Bronchial epithelial cell (primary cell): ENCODE measurements around the gene FSCN2. TPM values are rescaled to one million over a fixed set of nuclear protein-coding genes. Genes with fewer than 3 reads are reported as not detected.

Source experiments
- DNase-seq: peaks from one replicate; pipeline ENCODE4 v3.0.0-alpha.2; 2010; ENCODE audit warnings: low read depth
- FAIRE-seq: peaks from 2 replicates; lab custom pipeline; 2011; peaks lifted over from hg19 to GRCh38; lab: Jason Lieb, UNC
- H3K27me3 ChIP-seq: 2 replicates; pipeline ENCODE4 v1.5.1; 2011; ENCODE audit warnings: low read length; ENCODE audit not compliant: control insufficient read depth, insufficient read depth
- H3K36me3 ChIP-seq: 2 replicates; pipeline ENCODE4 v1.5.1; 2011; ENCODE audit warnings: low read length; ENCODE audit not compliant: control insufficient read depth, insufficient read depth
- H3K4me3 ChIP-seq: 2 replicates; pipeline ENCODE4 v1.5.1; 2011; ENCODE audit warnings: mild to moderate bottlenecking, low read depth, low read length, control low read depth
- total RNA-seq: library from RNA; depleted of rRNA; stranded (reverse); fragments of >200 nt; gene quantifications from 2 replicates; pipeline ENCODE4 v1.2.1, GENCODE V29; 2014
- TF ChIP-seq, protein P1 (sequence below): IDR thresholded peaks from 2 replicates; pipeline ENCODE4 v1.5.1; 2011; ENCODE audit warnings: mild to moderate bottlenecking, moderate library complexity, low read length, control low read depth, inconsistent platforms; ENCODE audit not compliant: insufficient read depth, severe bottlenecking

FSCN2 gene
- total RNA-seq, 1 donor from 2014 or later = 1.3 TPM

DNA sequence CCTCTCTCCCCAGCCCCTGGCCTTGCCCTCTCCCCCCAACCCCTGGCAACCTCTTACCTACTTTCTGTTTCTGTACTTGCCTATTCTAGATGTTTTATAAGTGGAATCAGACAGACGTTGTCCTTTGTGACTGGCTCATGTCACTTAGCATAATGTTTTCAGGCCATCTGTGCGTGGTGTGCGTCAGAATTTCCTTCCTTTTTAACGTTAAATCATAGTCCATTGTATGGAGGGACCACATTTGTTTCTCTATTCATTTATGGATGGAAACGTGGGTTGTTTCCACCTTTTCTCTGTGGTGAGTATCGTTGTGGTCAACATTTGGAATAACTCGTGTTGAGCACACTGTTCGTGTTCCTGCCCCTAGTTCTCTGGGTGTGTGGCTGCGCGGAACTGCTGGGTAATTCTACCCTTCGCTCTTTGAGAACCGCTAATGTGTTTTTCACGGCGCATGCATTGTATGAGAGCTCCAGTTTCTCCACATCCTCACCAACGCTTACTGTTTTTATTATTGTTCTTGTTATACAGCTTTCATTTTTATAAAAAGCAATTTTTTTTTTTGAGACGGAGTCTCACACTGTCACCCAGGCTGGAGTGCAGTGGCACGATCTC lies 41.9 kb upstream of the FSCN2 start:
- DNase-seq (no peak), FAIRE-seq (no peak)
- TF ChIP-seq, protein P1, sequence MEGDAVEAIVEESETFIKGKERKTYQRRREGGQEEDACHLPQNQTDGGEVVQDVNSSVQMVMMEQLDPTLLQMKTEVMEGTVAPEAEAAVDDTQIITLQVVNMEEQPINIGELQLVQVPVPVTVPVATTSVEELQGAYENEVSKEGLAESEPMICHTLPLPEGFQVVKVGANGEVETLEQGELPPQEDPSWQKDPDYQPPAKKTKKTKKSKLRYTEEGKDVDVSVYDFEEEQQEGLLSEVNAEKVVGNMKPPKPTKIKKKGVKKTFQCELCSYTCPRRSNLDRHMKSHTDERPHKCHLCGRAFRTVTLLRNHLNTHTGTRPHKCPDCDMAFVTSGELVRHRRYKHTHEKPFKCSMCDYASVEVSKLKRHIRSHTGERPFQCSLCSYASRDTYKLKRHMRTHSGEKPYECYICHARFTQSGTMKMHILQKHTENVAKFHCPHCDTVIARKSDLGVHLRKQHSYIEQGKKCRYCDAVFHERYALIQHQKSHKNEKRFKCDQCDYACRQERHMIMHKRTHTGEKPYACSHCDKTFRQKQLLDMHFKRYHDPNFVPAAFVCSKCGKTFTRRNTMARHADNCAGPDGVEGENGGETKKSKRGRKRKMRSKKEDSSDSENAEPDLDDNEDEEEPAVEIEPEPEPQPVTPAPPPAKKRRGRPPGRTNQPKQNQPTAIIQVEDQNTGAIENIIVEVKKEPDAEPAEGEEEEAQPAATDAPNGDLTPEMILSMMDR = no peak
- H3K27me3 ChIP-seq = peaks cover 10% of the 10 kb centered on the region
- H3K36me3 ChIP-seq = no peaks in the 10 kb centered on the region
- no peak overlapping the region for H3K4me3 ChIP-seq

DNA sequence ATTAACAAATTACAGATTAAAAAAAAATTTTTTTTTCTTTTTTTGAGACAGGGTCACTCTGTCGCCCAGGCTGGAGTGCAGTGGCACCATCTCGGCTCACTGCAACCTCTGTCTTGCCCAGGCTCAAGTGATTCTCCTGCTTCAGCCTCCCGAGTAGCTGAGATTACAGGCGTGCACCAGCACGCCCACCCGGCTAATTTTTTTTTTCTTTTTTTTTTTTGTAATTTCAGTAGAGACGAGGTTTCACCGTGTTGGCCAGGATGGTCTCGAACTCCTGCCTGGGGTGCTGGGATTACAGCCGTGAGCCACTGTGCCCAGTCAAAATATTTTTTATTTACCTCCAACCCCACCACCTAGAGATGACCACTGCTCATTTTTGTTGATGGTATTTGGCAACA lies 41.1 kb upstream of the FSCN2 start:
- H3K4me3 ChIP-seq = no peak overlapping the region

DNA sequence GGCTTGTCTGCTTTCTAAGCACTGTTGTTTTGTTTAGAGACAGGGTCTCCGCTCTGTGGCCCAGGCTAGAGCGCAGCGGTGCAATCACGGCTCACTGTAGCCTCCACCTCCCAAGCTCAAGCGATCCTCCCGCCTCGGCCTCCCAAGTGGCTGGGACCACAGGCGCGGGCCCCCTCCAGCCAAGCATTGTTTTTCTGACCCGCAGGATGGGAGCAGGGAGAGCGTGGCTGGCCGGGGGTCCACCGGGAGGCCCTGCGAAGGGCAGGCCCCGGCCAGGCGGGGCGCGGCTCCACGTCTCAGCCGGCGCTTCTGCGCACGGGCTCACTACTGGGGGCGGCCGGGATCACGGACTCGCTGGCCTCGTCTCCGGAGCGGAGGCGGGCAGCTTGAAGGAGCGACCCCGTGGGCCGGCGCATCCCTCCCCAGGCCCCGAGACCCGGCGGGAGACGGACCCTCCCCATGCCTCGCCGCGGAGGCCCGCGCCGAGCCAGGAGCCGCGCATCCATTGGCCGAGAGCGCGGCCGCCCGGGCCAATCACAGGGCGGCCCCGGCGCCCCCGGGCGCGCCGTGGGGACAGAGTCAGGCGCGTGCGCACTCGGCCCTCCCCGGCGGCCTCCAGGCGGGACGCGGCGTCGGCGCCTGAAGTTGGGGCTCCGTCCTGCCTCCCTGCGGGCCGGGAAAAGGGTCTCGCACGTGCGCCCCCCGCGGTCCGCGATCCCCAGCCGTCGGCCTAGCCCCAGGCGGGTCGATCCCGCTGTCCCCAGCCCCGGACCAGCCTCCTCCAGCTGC lies 40.5 kb upstream of the FSCN2 start:
- Histone ChIP-seq H3K36me3 (no peaks in the 10 kb centered on the region), H3K27me3 (peaks cover 5% of the 10 kb centered on the region), H3K4me3 (peak overlapping the region; percentile 67)
- TF ChIP-seq, protein P1 = no peak
- DNase-seq (no peak), FAIRE-seq (no peak)

More for the DNA sequence above, 41.1 kb upstream of the FSCN2 start:
- Histone ChIP-seq H3K36me3 (no peaks in the 10 kb centered on the region), H3K27me3 (peaks cover 7% of the 10 kb centered on the region)
- TF ChIP-seq, protein P1 = no peak
- FAIRE-seq (no peak), DNase-seq (no peak)

DNA sequence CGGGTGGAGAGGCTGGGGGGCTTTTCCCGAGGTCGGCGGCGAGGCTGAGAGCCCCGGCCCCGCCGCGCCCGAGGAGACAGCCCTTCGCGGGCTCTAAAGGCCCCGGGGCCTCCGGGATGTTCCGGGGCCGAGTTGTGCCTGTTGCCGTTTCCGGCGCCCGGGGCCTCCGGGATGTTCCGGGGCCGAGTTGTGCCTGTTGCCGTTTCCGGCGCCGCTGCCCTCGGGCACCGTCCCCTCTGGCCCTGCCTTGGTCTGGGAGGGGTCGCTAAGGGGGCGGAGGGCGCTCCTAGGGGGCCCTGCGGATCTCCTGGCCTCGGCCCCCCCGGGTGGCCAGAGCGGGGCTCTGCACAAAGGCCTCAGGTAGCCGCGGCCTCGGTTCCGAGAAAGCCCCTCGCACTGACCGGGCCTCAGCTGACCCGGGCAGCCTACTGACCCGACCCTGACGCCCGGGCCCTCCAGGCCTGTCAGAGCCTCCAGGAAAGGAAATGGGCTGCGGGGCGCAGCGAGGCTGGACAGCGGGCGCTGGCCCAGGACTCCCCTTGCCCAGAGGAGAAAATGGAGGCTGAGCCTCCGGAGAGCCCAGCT lies 39.8 kb upstream of the FSCN2 start:
- FAIRE-seq (no peak), DNase-seq (no peak)
- TF ChIP-seq, protein P1 = no peak
- no peaks in the 10 kb centered on the region for H3K36me3 ChIP-seq
- peaks cover 7% of the 10 kb centered on the region for H3K27me3 ChIP-seq
- peak overlapping the region; percentile 67 for H3K4me3 ChIP-seq

DNA sequence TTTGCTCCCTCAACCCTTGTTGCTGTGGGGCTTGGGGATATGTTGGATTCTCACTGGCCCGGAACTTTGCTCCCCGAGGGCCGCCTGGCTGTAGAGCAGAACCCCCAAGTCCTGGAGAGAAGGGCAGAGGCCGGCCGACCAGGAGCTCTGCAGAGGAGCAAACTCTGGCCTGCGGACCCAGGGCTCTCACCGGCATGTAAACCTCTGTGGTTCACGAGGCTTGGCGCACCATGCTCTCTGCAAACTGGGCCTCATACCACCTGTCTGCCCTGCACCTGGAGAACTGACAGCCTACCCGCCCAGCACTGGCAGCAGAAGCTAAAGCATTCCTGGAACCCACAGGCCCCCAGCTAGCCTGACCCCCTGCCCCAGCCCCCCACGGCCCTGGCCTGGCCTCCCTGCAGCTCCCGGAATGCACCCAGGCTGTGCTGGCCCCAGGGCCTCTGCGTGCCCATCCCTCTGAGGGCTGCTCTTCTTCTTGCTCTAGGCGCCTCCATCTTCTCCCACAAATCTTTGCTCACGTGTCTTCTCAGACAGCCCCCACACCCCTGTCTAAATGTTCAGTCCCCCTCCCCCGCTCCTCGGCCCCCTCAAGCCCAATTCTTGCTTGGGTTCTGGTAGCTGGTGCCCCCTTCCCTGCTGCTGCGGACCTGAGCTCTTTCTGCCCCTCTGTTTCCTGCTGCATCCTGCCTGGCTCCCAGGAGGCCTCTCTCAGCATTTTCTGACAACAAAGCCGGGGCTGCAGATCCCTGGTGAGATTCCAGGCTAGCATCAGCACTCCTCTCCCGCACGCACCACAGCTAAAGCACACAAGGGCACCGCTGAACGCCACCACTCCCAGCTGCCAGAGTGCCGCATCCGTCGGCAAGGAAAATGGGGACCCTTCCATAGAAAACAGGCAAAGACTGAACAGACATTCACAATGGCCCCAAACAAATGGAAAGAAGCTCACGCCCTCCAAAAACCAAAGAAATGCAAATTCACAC lies 38.9 kb upstream of the FSCN2 start:
- TF ChIP-seq, protein P1 = no peak
- Histone ChIP-seq H3K27me3 (peaks cover 7% of the 10 kb centered on the region), H3K36me3 (no peaks in the 10 kb centered on the region), H3K4me3 (no peak overlapping the region)
- no peak for FAIRE-seq
- DNase-seq = no peak
